ENCODE data around the gene CST7. TPM values are rescaled to one million over a fixed set of nuclear protein-coding genes. Genes with fewer than 3 reads are reported as not detected.

The CST7 gene
- total and polyA plus RNA-seq, 2 donors (not counting 3 experiments of a cell fraction or from before 2014, with no cell fraction given): not detected

- H3K36me3 ChIP-seq (ENCODE audit: control insufficient read depth in 2 of 2, extremely low read depth in 1 of 2, insufficient read depth in 2 of 2, low read length in 2 of 2): peaks cover 2 to 5% of the 10 kb centered on the region in 2 experiments
- H2AFZ ChIP-seq (ENCODE audit: low read depth, low read length): no peak overlapping the region
- DNase-seq (ENCODE audit: low read depth, low spot score) (no peak), FAIRE-seq (no peak)
- no peaks in the 10 kb centered on the region for H3K9me1 ChIP-seq (replicated peaks; ENCODE audit: control insufficient read depth, extremely low read depth, insufficient read depth, low read length)
- dilution Hi-C loops (cut with MboI; ENCODE audit: extremely low pct_ligation_motif_present, low sequenced_read_pairs) (no loop called here), intact Hi-C loops (cut with micrococcal nuclease) (no loop called here)
- H3K27me3 ChIP-seq (ENCODE audit: control insufficient read depth in 2 of 2, insufficient read depth in 2 of 2, low read length in 2 of 2): no peaks in the 10 kb centered on the region
- CTCF ChIA-PET: no interaction called here
- H3K9ac ChIP-seq (replicated peaks; ENCODE audit: extremely low read depth, insufficient read depth, low read length): no peak overlapping the region
- H3K79me2 ChIP-seq (ENCODE audit: control insufficient read depth, insufficient read depth, low read length): peaks cover 25% of the 10 kb centered on the region
- H3K4me1 ChIP-seq (ENCODE audit: control insufficient read depth, extremely low read depth, insufficient read depth, low read length): no peaks in the 10 kb centered on the region
- H3K4me3 ChIP-seq (replicated peaks in 1 of 3; ENCODE audit: insufficient read depth in 1 of 3, low read depth in 1 of 3, low read length in 3 of 3): no peak overlapping the region
- POLR2A ChIA-PET: no interaction called here
- H3K4me2 ChIP-seq (ENCODE audit: insufficient read depth, low read length): no peak overlapping the region
- H3K9me3 ChIP-seq (replicated peaks; ENCODE audit: control insufficient read depth, insufficient read depth, low read length): no peaks in the 10 kb centered on the region
- TF ChIP-seq FOS (IDR thresholded peaks at IDR 0.05; ENCODE audit: borderline replicate concordance, insufficient read depth, low read length) (no peak), POLR2A (IDR thresholded peaks at IDR 0.05; ENCODE audit: low read depth, low read length) (no peak), JUN (IDR thresholded peaks at IDR 0.05; ENCODE audit: borderline replicate concordance, insufficient read depth, insufficient read length, low read depth) (no peak), GATA2 (IDR thresholded peaks at IDR 0.05; ENCODE audit: insufficient read depth, insufficient read length, low read depth, low read length) (no peak), MAX (IDR thresholded peaks at IDR 0.05; ENCODE audit: insufficient read depth, insufficient read length) (no peak), POLR2AphosphoS5 (IDR thresholded peaks at IDR 0.05; ENCODE audit: insufficient read depth, low read depth, low read length) (no peak), CTCF (IDR thresholded peaks at IDR 0.05; ENCODE audit: extremely low read depth in 1 of 2, insufficient read depth in 1 of 2, low read depth in 1 of 2, low read length in 2 of 2) (no peak), EZH2 (IDR thresholded peaks at IDR 0.05; ENCODE audit: borderline replicate concordance, low read depth, low read length, severe bottlenecking) (no peak), MYC (IDR thresholded peaks at IDR 0.05; ENCODE audit: low read depth, low read length) (no peak)
- no peak overlapping the region for H3K27ac ChIP-seq (ENCODE audit: insufficient read depth, low read depth, low read length)
- no peaks in the 10 kb centered on the region for H4K20me1 ChIP-seq (replicated peaks; ENCODE audit: control insufficient read depth, extremely low read depth, insufficient read depth, low read length)
- no TSS peak for BruUV-seq (replicated peaks)
These were observed 34.8 kb downstream of the CST7 start for GRCh38 chr20:24983896-24984295.

Measured in endothelial cell of umbilical vein (primary cell).